ENCODE results near the gene KDR.

Gene KDR

DNA sequence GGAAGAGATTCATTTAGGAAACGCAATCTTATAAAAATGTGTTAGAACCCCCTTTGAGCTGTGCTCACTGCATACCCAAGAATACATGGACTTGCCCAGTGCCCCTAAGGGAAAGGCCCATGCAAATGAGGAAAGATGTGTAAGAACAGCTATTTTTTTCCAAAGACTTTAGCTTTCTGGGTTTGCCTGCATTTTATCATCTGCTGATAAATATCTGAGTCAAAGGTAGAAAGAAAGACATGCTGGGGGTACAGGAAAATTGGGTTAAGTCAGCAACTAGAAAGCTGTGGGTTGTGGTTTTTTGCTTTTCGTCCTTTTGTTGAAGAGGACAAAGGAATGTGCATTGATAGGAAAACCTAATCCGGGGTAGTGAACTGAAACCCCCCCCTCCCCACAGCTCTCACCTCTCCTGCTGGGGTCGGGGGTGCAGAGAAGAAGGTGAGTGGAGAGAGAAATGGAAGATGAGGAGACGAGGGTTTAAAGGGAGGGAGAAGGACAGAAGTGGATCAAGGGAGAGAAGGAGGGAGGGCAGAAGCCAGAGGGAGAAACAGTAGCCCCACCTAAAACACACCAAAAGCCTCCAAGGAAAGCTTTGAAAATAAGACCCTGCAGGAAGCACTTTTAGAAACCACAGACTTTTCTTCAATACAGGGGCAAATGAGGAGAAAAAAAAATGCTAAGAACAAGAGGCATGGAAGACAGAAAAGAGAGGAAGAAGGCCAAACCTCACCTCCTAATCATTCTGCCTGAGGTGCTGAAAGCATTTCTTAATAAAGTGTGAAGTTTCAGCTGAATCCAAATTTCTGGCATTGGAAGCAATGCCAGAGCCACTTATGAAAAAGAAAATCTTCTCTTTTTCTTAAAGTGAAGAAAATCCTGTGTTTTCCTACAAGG is 49.3 kb downstream of the KDR start:
- peaks cover 10% of the 10 kb centered on the region for H3K36me3 ChIP-seq (ENCODE audit: control insufficient read depth, insufficient read depth, low read length)
- H3K4me1 ChIP-seq (ENCODE audit: control insufficient read depth, insufficient read depth, low read length) = peaks cover 4% of the 10 kb centered on the region
- no peaks in the 10 kb centered on the region for H3K9me3 ChIP-seq (ENCODE audit: control insufficient read depth, insufficient read depth, low read length)
- no peak overlapping the region for H3K9ac ChIP-seq (ENCODE audit: low read depth, low read length)
- H3K27me3 ChIP-seq (ENCODE audit: control insufficient read depth, insufficient read depth, low read length) = no peaks in the 10 kb centered on the region
- H3K4me3 ChIP-seq (ENCODE audit: low read depth, low read length) = no peak overlapping the region

GRCh38 chr4:55075376-55075775 is 50.0 kb downstream of the KDR start:
- Histone ChIP-seq H3K4me1 (ENCODE audit: control insufficient read depth, insufficient read depth, low read length) (peaks cover 4% of the 10 kb centered on the region), H3K4me3 (ENCODE audit: low read depth, low read length) (no peak overlapping the region), H3K27me3 (ENCODE audit: control insufficient read depth, insufficient read depth, low read length) (no peaks in the 10 kb centered on the region), H3K9me3 (ENCODE audit: control insufficient read depth, insufficient read depth, low read length) (no peaks in the 10 kb centered on the region), H3K9ac (ENCODE audit: low read depth, low read length) (no peak overlapping the region), H3K36me3 (ENCODE audit: control insufficient read depth, insufficient read depth, low read length) (peaks cover 4% of the 10 kb centered on the region)

- Histone ChIP-seq H3K9me3 (ENCODE audit: control insufficient read depth, insufficient read depth, low read length) (no peaks in the 10 kb centered on the region), H3K4me1 (ENCODE audit: control insufficient read depth, insufficient read depth, low read length) (peaks cover 4% of the 10 kb centered on the region), H3K27me3 (ENCODE audit: control insufficient read depth, insufficient read depth, low read length) (no peaks in the 10 kb centered on the region), H3K4me3 (ENCODE audit: low read depth, low read length) (no peak overlapping the region), H3K36me3 (ENCODE audit: control insufficient read depth, insufficient read depth, low read length) (peaks cover 4% of the 10 kb centered on the region), H3K9ac (ENCODE audit: low read depth, low read length) (no peak overlapping the region)
Measured at GRCh38 chr4:55074386-55074785, 51.0 kb downstream of the KDR start.

GRCh38 chr4:55071951-55072350 is 53.4 kb downstream of the KDR start:
- Histone ChIP-seq H3K4me1 (ENCODE audit: control insufficient read depth, insufficient read depth, low read length) (peaks cover 4% of the 10 kb centered on the region), H3K9me3 (ENCODE audit: control insufficient read depth, insufficient read depth, low read length) (no peaks in the 10 kb centered on the region), H3K27me3 (ENCODE audit: control insufficient read depth, insufficient read depth, low read length) (no peaks in the 10 kb centered on the region), H3K9ac (ENCODE audit: low read depth, low read length) (no peak overlapping the region), H3K36me3 (ENCODE audit: control insufficient read depth, insufficient read depth, low read length) (no peaks in the 10 kb centered on the region), H3K4me3 (ENCODE audit: low read depth, low read length) (no peak overlapping the region)

DNA sequence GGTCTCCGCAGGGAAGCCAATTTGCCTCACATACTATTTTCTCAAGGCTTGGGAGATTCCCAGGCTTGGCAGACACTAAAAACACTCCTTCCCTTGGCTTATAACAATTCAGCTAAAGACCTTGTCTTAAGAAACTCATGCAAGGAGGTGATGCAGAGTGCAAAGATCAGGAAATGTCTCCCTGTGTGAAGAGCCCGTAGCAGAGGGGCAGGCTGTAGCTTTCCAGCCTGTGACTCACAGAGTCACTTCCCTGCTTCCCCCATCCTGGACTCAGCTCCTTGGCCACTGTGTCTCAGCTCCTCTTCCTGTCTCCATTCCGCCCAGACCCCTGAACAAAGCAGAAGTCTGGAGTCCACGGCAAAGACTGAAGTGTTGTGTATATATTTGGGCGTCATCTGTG is 56.1 kb downstream of the KDR start:
- Histone ChIP-seq H3K9ac (ENCODE audit: low read depth, low read length) (no peak overlapping the region), H3K36me3 (ENCODE audit: control insufficient read depth, insufficient read depth, low read length) (no peaks in the 10 kb centered on the region), H3K4me1 (ENCODE audit: control insufficient read depth, insufficient read depth, low read length) (no peaks in the 10 kb centered on the region), H3K27me3 (ENCODE audit: control insufficient read depth, insufficient read depth, low read length) (no peaks in the 10 kb centered on the region), H3K9me3 (ENCODE audit: control insufficient read depth, insufficient read depth, low read length) (no peaks in the 10 kb centered on the region), H3K4me3 (ENCODE audit: low read depth, low read length) (no peak overlapping the region)

DNA sequence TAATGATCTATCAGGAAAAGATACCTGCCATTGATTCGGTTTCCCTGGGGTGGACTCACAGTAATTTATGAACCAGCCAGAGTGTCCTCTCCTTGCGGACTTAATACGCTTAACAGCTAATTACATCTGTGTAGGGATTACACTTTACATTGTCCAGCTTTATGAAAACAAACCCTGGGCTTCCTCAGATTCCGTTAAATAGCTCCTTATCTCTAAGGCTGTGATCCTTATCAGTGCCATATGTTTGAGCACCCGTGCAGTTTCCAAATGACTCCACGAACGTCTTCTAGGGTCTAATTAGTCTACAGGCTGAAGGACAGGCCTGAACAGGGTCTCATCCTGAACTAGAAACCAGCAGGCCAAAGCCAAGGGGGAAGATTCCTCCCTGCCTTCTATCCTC is 56.9 kb downstream of the KDR start:
- no peaks in the 10 kb centered on the region for H3K4me1 ChIP-seq (ENCODE audit: control insufficient read depth, insufficient read depth, low read length)

GRCh38 chr4:55066018-55066417 is 59.4 kb downstream of the KDR start:
- Histone ChIP-seq H3K9me3 (ENCODE audit: control insufficient read depth, insufficient read depth, low read length) (no peaks in the 10 kb centered on the region), H3K4me3 (ENCODE audit: low read depth, low read length) (no peak overlapping the region), H3K27me3 (ENCODE audit: control insufficient read depth, insufficient read depth, low read length) (no peaks in the 10 kb centered on the region), H3K9ac (ENCODE audit: low read depth, low read length) (no peak overlapping the region), H3K4me1 (ENCODE audit: control insufficient read depth, insufficient read depth, low read length) (no peaks in the 10 kb centered on the region), H3K36me3 (ENCODE audit: control insufficient read depth, insufficient read depth, low read length) (no peaks in the 10 kb centered on the region)

More for the DNA sequence above, 56.9 kb downstream of the KDR start:
- Histone ChIP-seq H3K36me3 (ENCODE audit: control insufficient read depth, insufficient read depth, low read length) (no peaks in the 10 kb centered on the region), H3K9me3 (ENCODE audit: control insufficient read depth, insufficient read depth, low read length) (no peaks in the 10 kb centered on the region), H3K27me3 (ENCODE audit: control insufficient read depth, insufficient read depth, low read length) (no peaks in the 10 kb centered on the region), H3K9ac (ENCODE audit: low read depth, low read length) (no peak overlapping the region), H3K4me3 (ENCODE audit: low read depth, low read length) (no peak overlapping the region)

- Histone ChIP-seq H3K36me3 (ENCODE audit: control insufficient read depth, insufficient read depth, low read length) (no peaks in the 10 kb centered on the region), H3K9ac (ENCODE audit: low read depth, low read length) (no peak overlapping the region), H3K4me3 (ENCODE audit: low read depth, low read length) (no peak overlapping the region), H3K27me3 (ENCODE audit: control insufficient read depth, insufficient read depth, low read length) (no peaks in the 10 kb centered on the region), H3K9me3 (ENCODE audit: control insufficient read depth, insufficient read depth, low read length) (no peaks in the 10 kb centered on the region), H3K4me1 (ENCODE audit: control insufficient read depth, insufficient read depth, low read length) (no peaks in the 10 kb centered on the region)
Measured at GRCh38 chr4:55055529-55055928, 69.9 kb downstream of the KDR start.

GRCh38 chr4:55051532-55051931 is 73.9 kb downstream of the KDR start:
- Histone ChIP-seq H3K36me3 (ENCODE audit: control insufficient read depth, insufficient read depth, low read length) (no peaks in the 10 kb centered on the region), H3K4me3 (ENCODE audit: low read depth, low read length) (no peak overlapping the region), H3K27me3 (ENCODE audit: control insufficient read depth, insufficient read depth, low read length) (no peaks in the 10 kb centered on the region), H3K9ac (ENCODE audit: low read depth, low read length) (no peak overlapping the region), H3K9me3 (ENCODE audit: control insufficient read depth, insufficient read depth, low read length) (no peaks in the 10 kb centered on the region), H3K4me1 (ENCODE audit: control insufficient read depth, insufficient read depth, low read length) (no peaks in the 10 kb centered on the region)

GRCh38 chr4:55050418-55050950 is 74.9 kb downstream of the KDR start:
- Histone ChIP-seq H3K4me3 (ENCODE audit: low read depth, low read length) (no peak overlapping the region), H3K4me1 (ENCODE audit: control insufficient read depth, insufficient read depth, low read length) (no peaks in the 10 kb centered on the region), H3K9me3 (ENCODE audit: control insufficient read depth, insufficient read depth, low read length) (no peaks in the 10 kb centered on the region), H3K27me3 (ENCODE audit: control insufficient read depth, insufficient read depth, low read length) (no peaks in the 10 kb centered on the region), H3K36me3 (ENCODE audit: control insufficient read depth, insufficient read depth, low read length) (no peaks in the 10 kb centered on the region), H3K9ac (ENCODE audit: low read depth, low read length) (no peak overlapping the region)

- no peaks in the 10 kb centered on the region for H3K4me1 ChIP-seq (ENCODE audit: control insufficient read depth, insufficient read depth, low read length)
- no peak overlapping the region for H3K9ac ChIP-seq (ENCODE audit: low read depth, low read length)
- H3K27me3 ChIP-seq (ENCODE audit: control insufficient read depth, insufficient read depth, low read length) = no peaks in the 10 kb centered on the region
- H3K4me3 ChIP-seq (ENCODE audit: low read depth, low read length) = no peak overlapping the region
- no peaks in the 10 kb centered on the region for H3K36me3 ChIP-seq (ENCODE audit: control insufficient read depth, insufficient read depth, low read length)
- H3K9me3 ChIP-seq (ENCODE audit: control insufficient read depth, insufficient read depth, low read length) = peaks cover 4% of the 10 kb centered on the region
Measured at GRCh38 chr4:55038176-55038890, 87.1 kb downstream of the KDR start.

GRCh38 chr4:55037728-55038127 is 87.7 kb downstream of the KDR start:
- no peaks in the 10 kb centered on the region for H3K36me3 ChIP-seq (ENCODE audit: control insufficient read depth, insufficient read depth, low read length)
- H3K4me3 ChIP-seq (ENCODE audit: low read depth, low read length) = no peak overlapping the region
- H3K9me3 ChIP-seq (ENCODE audit: control insufficient read depth, insufficient read depth, low read length) = peaks cover 4% of the 10 kb centered on the region
- no peaks in the 10 kb centered on the region for H3K4me1 ChIP-seq (ENCODE audit: control insufficient read depth, insufficient read depth, low read length)
- H3K27me3 ChIP-seq (ENCODE audit: control insufficient read depth, insufficient read depth, low read length) = no peaks in the 10 kb centered on the region
- no peak overlapping the region for H3K9ac ChIP-seq (ENCODE audit: low read depth, low read length)

Data from iPS-15b (cell line).